ENCODE measurements around the gene FAHD2A.
A peak's percentile ranks its signal among the peaks of the same experiment; 100 is the strongest.
"Not testable (repeated sequence)": the region's sequence is repeated elsewhere in the genome, so short reads cannot be mapped to it uniquely, and the experiment has no call there.

FAHD2A gene

GRCh38 chr2:95402370-95403203 lies at the start of gene FAHD2A:
Gene FAHD2A (plus strand): TSS chr2:95402708. CDS start chr2:95405559, 2,851 bp downstream.
- DNase-seq, result peak; percentile 73 to 89

- no peak for DNase-seq
Observed at GRCh38 chr2:95353055-95353575, 49.4 kb upstream of the FAHD2A start.

- no peak for DNase-seq
Observed at GRCh38 chr2:95353613-95354468, 48.7 kb upstream of the FAHD2A start.

- DNase-seq, result no peak
Observed at GRCh38 chr2:95354469-95354901, 48.0 kb upstream of the FAHD2A start.

- no peak for DNase-seq
Observed at GRCh38 chr2:95354925-95355324, 47.6 kb upstream of the FAHD2A start.

GRCh38 chr2:95355486-95355885 lies 47.0 kb upstream of the FAHD2A start:
- not testable (repeated sequence) for DNase-seq

GRCh38 chr2:95356821-95357700 lies 45.4 kb upstream of the FAHD2A start:
- no peak for DNase-seq

GRCh38 chr2:95357717-95358280 lies 44.7 kb upstream of the FAHD2A start:
- no peak for DNase-seq

GRCh38 chr2:95359031-95359430 lies 43.5 kb upstream of the FAHD2A start:
- DNase-seq, result no peak

GRCh38 chr2:95359501-95359930 lies 43.0 kb upstream of the FAHD2A start:
- no peak for DNase-seq

GRCh38 chr2:95361216-95361980 lies 41.1 kb upstream of the FAHD2A start:
- DNase-seq, result no peak

- no peak for DNase-seq
Observed at GRCh38 chr2:95362486-95362885, 40.0 kb upstream of the FAHD2A start.

GRCh38 chr2:95366514-95366913 lies 36.0 kb upstream of the FAHD2A start:
- no peak for DNase-seq

GRCh38 chr2:95372216-95372829 lies 30.2 kb upstream of the FAHD2A start:
- DNase-seq, result no peak

- DNase-seq, result no peak
Observed at GRCh38 chr2:95372845-95373244, 29.7 kb upstream of the FAHD2A start.

GRCh38 chr2:95374029-95374428 lies 28.5 kb upstream of the FAHD2A start:
- no peak for DNase-seq

- DNase-seq, result no peak
Observed at GRCh38 chr2:95374451-95374920, 28.0 kb upstream of the FAHD2A start.

- no peak for DNase-seq
Observed at GRCh38 chr2:95374921-95375471, 27.5 kb upstream of the FAHD2A start.

- DNase-seq, result no peak
Observed at GRCh38 chr2:95375532-95376150, 26.9 kb upstream of the FAHD2A start.
